Measurements from ENCODE around the gene RECK.
"Not testable (repeated sequence)": the region's sequence is repeated elsewhere in the genome, so short reads cannot be mapped to it uniquely, and the experiment has no call there.

RECK gene

DNA sequence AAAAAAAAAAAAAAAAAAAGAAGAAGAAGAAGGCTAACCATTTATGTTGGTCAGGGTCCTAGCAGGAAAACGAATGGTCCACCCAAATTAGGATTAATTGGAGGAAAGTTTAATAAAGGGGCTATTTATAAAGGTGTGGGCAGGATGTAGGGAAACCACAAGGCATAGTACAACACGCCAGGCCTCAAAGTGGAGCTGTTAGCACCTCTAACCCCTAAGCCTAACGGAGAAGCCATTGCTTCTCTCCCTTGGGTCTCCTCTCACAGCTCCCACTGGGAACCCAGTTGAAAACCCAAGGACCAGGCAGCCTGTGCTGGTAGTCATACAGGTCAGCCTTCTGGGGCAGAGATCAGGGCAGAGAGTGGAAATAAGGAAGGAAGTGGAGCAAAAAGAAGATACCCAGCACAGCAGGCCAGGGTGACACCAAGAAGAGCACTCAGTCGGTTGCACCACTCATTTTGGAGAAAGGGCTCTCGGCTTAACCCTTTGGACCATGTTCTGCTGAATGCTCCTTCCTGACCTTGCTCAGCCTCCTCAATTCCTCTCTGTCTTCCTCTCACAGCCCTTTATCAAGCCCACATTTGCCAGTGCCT, 91.0 kb downstream of the RECK start:
- peaks cover 26% of the 10 kb centered on the region for H3K4me1 ChIP-seq (ENCODE audit: insufficient read depth, low read length, poor library complexity, severe bottlenecking)
- H3K79me2 ChIP-seq (ENCODE audit: insufficient read depth, low read length), result no peaks in the 10 kb centered on the region
- no peak overlapping the region for H3K4me3 ChIP-seq (ENCODE audit: low read length, poor library complexity, severe bottlenecking)
- H2AFZ ChIP-seq (ENCODE audit: low read length), result peak overlapping the region; percentile 72
- H3K9me3 ChIP-seq (ENCODE audit: insufficient read depth, low read depth, low read length), result no peaks in the 10 kb centered on the region
- no peaks in the 10 kb centered on the region for H4K20me1 ChIP-seq (ENCODE audit: insufficient read depth, low read length, poor library complexity, severe bottlenecking)
- no peaks in the 10 kb centered on the region; the same call in 1 of the 2 replicates for H3K36me3 ChIP-seq (ENCODE audit: insufficient read depth, low read length)
- peak overlapping the region; percentile 13 for H3K9ac ChIP-seq (ENCODE audit: low read depth, low read length, poor library complexity, severe bottlenecking)
- no peaks in the 10 kb centered on the region for H3K9me2 ChIP-seq (replicated peaks; ENCODE audit: low read depth, low read length)
- H3K4me2 ChIP-seq (ENCODE audit: low read depth, low read length, poor library complexity, severe bottlenecking), result peak overlapping the region; percentile 25
- no peaks in the 10 kb centered on the region for H3K27me3 ChIP-seq (ENCODE audit: insufficient read depth, low read length, poor library complexity, severe bottlenecking)
- TF ChIP-seq EZH2phosphoT487 (IDR thresholded peaks at IDR 0.05; ENCODE audit: borderline replicate concordance), result no peak
- TF ChIP-seq, protein P1, sequence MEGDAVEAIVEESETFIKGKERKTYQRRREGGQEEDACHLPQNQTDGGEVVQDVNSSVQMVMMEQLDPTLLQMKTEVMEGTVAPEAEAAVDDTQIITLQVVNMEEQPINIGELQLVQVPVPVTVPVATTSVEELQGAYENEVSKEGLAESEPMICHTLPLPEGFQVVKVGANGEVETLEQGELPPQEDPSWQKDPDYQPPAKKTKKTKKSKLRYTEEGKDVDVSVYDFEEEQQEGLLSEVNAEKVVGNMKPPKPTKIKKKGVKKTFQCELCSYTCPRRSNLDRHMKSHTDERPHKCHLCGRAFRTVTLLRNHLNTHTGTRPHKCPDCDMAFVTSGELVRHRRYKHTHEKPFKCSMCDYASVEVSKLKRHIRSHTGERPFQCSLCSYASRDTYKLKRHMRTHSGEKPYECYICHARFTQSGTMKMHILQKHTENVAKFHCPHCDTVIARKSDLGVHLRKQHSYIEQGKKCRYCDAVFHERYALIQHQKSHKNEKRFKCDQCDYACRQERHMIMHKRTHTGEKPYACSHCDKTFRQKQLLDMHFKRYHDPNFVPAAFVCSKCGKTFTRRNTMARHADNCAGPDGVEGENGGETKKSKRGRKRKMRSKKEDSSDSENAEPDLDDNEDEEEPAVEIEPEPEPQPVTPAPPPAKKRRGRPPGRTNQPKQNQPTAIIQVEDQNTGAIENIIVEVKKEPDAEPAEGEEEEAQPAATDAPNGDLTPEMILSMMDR (conservative IDR thresholded peaks at IDR 0.05; ENCODE audit: low read length), result no peak
- no peaks in the 10 kb centered on the region for H3F3A ChIP-seq (ENCODE audit: low read depth)

DNA sequence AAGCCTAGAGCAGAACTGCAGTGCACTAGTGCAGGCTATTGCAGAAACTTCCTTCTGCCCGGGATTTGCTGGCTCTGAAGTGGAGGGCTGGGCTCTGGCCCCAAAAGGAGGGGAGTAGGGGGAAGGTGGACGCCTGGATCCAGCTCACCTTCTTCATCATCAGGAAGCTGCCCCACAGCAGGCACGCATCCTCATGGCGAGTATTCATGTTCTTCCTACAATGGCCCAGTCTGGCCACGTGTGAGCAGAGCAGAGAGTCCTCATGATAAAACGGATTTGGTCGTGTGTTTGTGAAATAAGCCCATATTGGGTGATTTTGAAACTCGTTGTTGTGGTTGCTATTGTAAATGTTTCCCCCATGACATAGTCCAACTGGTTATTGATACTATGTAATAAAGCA, 91.6 kb downstream of the RECK start:
- Histone ChIP-seq H3K4me2 (ENCODE audit: low read depth, low read length, poor library complexity, severe bottlenecking) (peak overlapping the region; percentile 25), H3K9me2 (replicated peaks; ENCODE audit: low read depth, low read length) (no peaks in the 10 kb centered on the region), H2AFZ (ENCODE audit: low read length) (peak overlapping the region; percentile 72), H3K27me3 (ENCODE audit: insufficient read depth, low read length, poor library complexity, severe bottlenecking) (no peaks in the 10 kb centered on the region), H3K36me3 (ENCODE audit: insufficient read depth, low read length) (no peaks in the 10 kb centered on the region), H3K9ac (ENCODE audit: low read depth, low read length, poor library complexity, severe bottlenecking) (peak overlapping the region; percentile 13), H3K79me2 (ENCODE audit: insufficient read depth, low read length) (no peaks in the 10 kb centered on the region), H3K9me3 (ENCODE audit: insufficient read depth, low read depth, low read length) (no peaks in the 10 kb centered on the region), H3K4me1 (ENCODE audit: insufficient read depth, low read length, poor library complexity, severe bottlenecking) (peaks cover 26% of the 10 kb centered on the region), H4K20me1 (ENCODE audit: insufficient read depth, low read length, poor library complexity, severe bottlenecking) (no peaks in the 10 kb centered on the region), H3F3A (ENCODE audit: low read depth) (no peaks in the 10 kb centered on the region), H3K4me3 (ENCODE audit: low read length, poor library complexity, severe bottlenecking) (no peak overlapping the region)
- TF ChIP-seq EZH2phosphoT487 (IDR thresholded peaks at IDR 0.05; ENCODE audit: borderline replicate concordance), result no peak
- TF ChIP-seq, protein P1 (conservative IDR thresholded peaks at IDR 0.05; ENCODE audit: low read length), result no peak

DNA sequence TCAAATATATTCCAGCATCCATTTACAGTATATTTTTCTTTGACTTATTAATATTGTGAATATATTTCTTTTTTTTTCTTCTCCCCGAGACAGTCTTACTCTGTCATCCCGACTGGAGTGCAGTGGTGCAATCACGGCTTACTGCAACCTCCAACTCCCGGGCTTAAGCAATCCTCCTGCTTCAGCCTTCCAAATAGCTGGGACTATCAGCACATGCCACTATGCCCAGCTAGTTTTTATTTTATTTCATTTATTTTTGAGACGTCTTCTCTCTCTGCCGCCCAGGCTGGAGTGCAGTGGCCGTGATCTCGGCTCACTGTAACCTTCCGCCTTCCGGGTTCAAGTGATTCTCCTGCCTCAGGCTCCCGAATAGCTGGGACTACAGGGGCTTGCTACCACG, 92.4 kb downstream of the RECK start:
- no peaks in the 10 kb centered on the region for H3K9me3 ChIP-seq (ENCODE audit: insufficient read depth, low read depth, low read length)
- no peaks in the 10 kb centered on the region for H3F3A ChIP-seq (ENCODE audit: low read depth)
- no peaks in the 10 kb centered on the region for H3K27me3 ChIP-seq (ENCODE audit: insufficient read depth, low read length, poor library complexity, severe bottlenecking)
- H3K4me1 ChIP-seq (ENCODE audit: insufficient read depth, low read length, poor library complexity, severe bottlenecking), result peaks cover 26% of the 10 kb centered on the region
- no peaks in the 10 kb centered on the region for H4K20me1 ChIP-seq (ENCODE audit: insufficient read depth, low read length, poor library complexity, severe bottlenecking)
- no peaks in the 10 kb centered on the region for H3K36me3 ChIP-seq (ENCODE audit: insufficient read depth, low read length)
- no peak overlapping the region for H3K4me2 ChIP-seq (ENCODE audit: low read depth, low read length, poor library complexity, severe bottlenecking)
- H3K9ac ChIP-seq (ENCODE audit: low read depth, low read length, poor library complexity, severe bottlenecking), result no peak overlapping the region
- no peak for TF ChIP-seq EZH2phosphoT487 (IDR thresholded peaks at IDR 0.05; ENCODE audit: borderline replicate concordance)
- TF ChIP-seq, protein P1 (conservative IDR thresholded peaks at IDR 0.05; ENCODE audit: low read length), result no peak
- no peaks in the 10 kb centered on the region for H3K9me2 ChIP-seq (replicated peaks; ENCODE audit: low read depth, low read length)
- no peak overlapping the region for H2AFZ ChIP-seq (ENCODE audit: low read length)
- no peaks in the 10 kb centered on the region for H3K79me2 ChIP-seq (ENCODE audit: insufficient read depth, low read length)
- no peak overlapping the region for H3K4me3 ChIP-seq (ENCODE audit: low read length, poor library complexity, severe bottlenecking)

DNA sequence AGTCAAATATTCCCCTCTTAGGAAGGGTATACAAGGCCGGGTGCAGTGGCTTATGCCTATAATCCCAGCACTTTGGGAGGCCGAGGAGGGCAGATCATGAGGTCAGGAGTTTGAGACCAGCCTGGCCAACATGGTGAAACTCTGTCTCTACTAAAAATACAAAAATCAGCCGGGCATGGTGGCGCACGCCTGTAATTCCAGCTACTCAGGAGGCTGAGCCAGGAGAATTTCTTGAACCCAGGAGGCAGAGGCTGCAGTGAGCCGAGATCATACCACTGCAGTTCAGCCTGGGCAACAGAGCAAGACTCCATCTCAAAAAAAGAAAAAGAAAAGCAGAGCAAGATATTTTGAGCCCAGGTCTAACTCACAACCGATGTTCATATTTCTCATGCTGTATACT, 95.0 kb downstream of the RECK start:
- peaks cover 23% of the 10 kb centered on the region for H3K4me1 ChIP-seq (ENCODE audit: insufficient read depth, low read length, poor library complexity, severe bottlenecking)
- not testable (repeated sequence) for H3K79me2 ChIP-seq (ENCODE audit: insufficient read depth, low read length); H3K4me3 ChIP-seq (ENCODE audit: low read length, poor library complexity, severe bottlenecking); H3K9ac ChIP-seq (ENCODE audit: low read depth, low read length, poor library complexity, severe bottlenecking); H4K20me1 ChIP-seq (ENCODE audit: insufficient read depth, low read length, poor library complexity, severe bottlenecking); H2AFZ ChIP-seq (ENCODE audit: low read length); H3F3A ChIP-seq (ENCODE audit: low read depth); H3K36me3 ChIP-seq (ENCODE audit: insufficient read depth, low read length); H3K27me3 ChIP-seq (ENCODE audit: insufficient read depth, low read length, poor library complexity, severe bottlenecking); H3K9me2 ChIP-seq (replicated peaks; ENCODE audit: low read depth, low read length); H3K4me2 ChIP-seq (ENCODE audit: low read depth, low read length, poor library complexity, severe bottlenecking); H3K9me3 ChIP-seq (ENCODE audit: insufficient read depth, low read depth, low read length)
